Peyer's patch (tissue), 4 donors: ENCODE measurements around the gene PIGV.

ENCODE experiments used
- CTCF ChIP-seq, 6 experiments: fragments of 450-650 bp in 4 of 6; fragments of 200-600 bp in 2 of 6; sonication (generic) in 1 of 6; IDR thresholded peaks; one replicate each; pipeline ENCODE4 v1.5.1; 2017 to 2019; ENCODE audit warnings: antibody characterized with exemption in 6 of 6, mild to moderate bottlenecking in 3 of 6, moderate library complexity in 1 of 6
- POLR2A ChIP-seq, 2 donors: fragments of 450-650 bp; IDR thresholded peaks; one replicate each; pipeline ENCODE4 v1.5.1; 2017; ENCODE audit warnings: antibody characterized with exemption in 2 of 2, mild to moderate bottlenecking in 2 of 2, moderate library complexity in 2 of 2

DNA sequence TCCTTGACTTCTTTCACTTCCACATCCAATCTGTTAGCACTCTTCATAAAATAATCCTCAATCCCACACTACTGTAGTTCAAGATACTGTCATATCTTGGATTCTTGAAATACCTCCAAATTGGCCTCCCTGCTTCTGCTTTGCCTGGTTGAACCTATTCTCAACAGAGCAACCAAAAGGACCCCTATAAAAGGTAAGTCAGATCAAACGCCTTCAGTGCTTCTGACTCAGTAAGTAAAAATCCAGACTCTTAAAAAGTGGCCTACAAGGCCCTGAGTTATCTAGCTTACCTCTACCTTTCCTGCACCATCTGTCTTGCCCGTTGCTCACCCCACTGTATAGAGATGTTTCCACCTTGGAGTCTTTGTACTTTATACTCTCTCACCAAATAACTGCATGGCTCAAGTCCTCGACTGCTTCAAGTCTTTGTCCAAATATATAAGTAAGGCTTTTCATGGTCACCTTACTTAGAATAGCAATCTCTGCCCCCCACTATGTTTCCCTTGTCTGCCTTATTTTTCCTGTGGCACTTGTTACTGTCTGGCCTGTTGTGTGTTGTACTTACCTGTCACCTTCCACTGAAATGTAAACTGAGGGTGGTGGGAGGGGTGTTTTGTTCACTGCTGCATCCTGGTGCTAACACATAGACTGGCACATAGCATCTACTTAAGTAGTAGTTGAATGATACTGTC, 5.1 kb upstream of the PIGV start:
- no peak for TF ChIP-seq CTCF (IDR thresholded peaks at IDR 0.05)
- TF ChIP-seq POLR2A (IDR thresholded peaks at IDR 0.05), result no peak
